H1 (cell line): Measurements from ENCODE around the gene ADAMTS20. TPM values are rescaled to one million over a fixed set of nuclear protein-coding genes. Genes with fewer than 3 reads are reported as not detected.

Experiments used
- CTCF ChIA-PET: fragments of 300-600 bp; sonication (Branson Sonifier 250); formaldehyde crosslinking; loops from one replicate; lab custom pipeline; 2021; ENCODE audit not compliant: partially characterized antibody; lab: Charles Lee
- POLR2A ChIA-PET: fragments of 300-600 bp; sonication (Branson Sonifier 250); formaldehyde crosslinking; loops from one replicate; lab custom pipeline; 2021; ENCODE audit warnings: inconsistent platforms; ENCODE audit not compliant: partially characterized antibody; lab: Charles Lee
- DNase-seq, 2 experiments: peaks; one replicate each; pipeline versions ENCODE4 v3.0.0 to v3.0.0-alpha.2; 2010 to 2022; ENCODE audit warnings: low spot score in 2 of 2, low read depth in 1 of 2, mixed read lengths in 1 of 2
- FAIRE-seq: peaks from 2 replicates; lab custom pipeline; 2011; peaks lifted over from hg19 to GRCh38; lab: Jason Lieb, UNC
- H2AFZ ChIP-seq: 2 replicates; pipeline ENCODE4 v1.8.1; 2012; ENCODE audit warnings: low read length, inconsistent platforms
- H2AK5ac ChIP-seq: 2 replicates; pipeline ENCODE4 v1.6.1; 2013; ENCODE audit warnings: low read depth, low read length
- H2BK120ac ChIP-seq: replicated peaks from 2 replicates; pipeline ENCODE3; 2013; ENCODE audit warnings: low read depth, low read length, inconsistent platforms
- H2BK12ac ChIP-seq: 2 replicates; pipeline ENCODE4 v1.6.1; 2013; ENCODE audit warnings: low read depth, low read length
- H2BK15ac ChIP-seq: 2 replicates; pipeline ENCODE4 v1.6.1; 2013; ENCODE audit warnings: low read length
- H2BK20ac ChIP-seq: 2 replicates; pipeline ENCODE4 v1.6.1; 2013; ENCODE audit warnings: low read length
- H2BK5ac ChIP-seq: 2 replicates; pipeline ENCODE4 v1.6.1; 2013; ENCODE audit warnings: low read depth, low read length
- H3K14ac ChIP-seq: 2 replicates; pipeline ENCODE4 v1.6.1; 2013; ENCODE audit warnings: inconsistent platforms; ENCODE audit not compliant: insufficient read length
- H3K18ac ChIP-seq: 2 replicates; pipeline ENCODE4 v1.6.1; 2013; ENCODE audit warnings: low read length; ENCODE audit errors: extremely low read depth
- H3K23ac ChIP-seq: 2 replicates; pipeline ENCODE4 v1.6.1; 2013; ENCODE audit warnings: inconsistent platforms; ENCODE audit not compliant: insufficient read length
- H3K23me2 ChIP-seq: 2 replicates; pipeline ENCODE4 v1.6.1; 2013; ENCODE audit warnings: low read depth, low read length
- H3K27ac ChIP-seq: 2 replicates; pipeline ENCODE4 v1.6.1; 2011; ENCODE audit warnings: low read depth, low read length, inconsistent platforms
- H3K27me3 ChIP-seq, 4 experiments: replicated peaks in 1 of 4; 1 replicate in 1 of 4; 2 replicates in 3 of 4; pipeline versions ENCODE4 v1.6.1 to v1.8.1; 2011 to 2013; ENCODE audit warnings: low read length in 3 of 4, mild to moderate bottlenecking in 3 of 4, inconsistent platforms in 2 of 4, mixed read lengths in 2 of 4, moderate library complexity in 1 of 4; ENCODE audit not compliant: control insufficient read depth in 3 of 4, insufficient read depth in 3 of 4; ENCODE audit errors: extremely low read depth in 1 of 4
- H3K36me3 ChIP-seq, 4 experiments: 2 replicates each; pipeline versions ENCODE4 v1.6.1 to v1.8.1; 2011 to 2013; ENCODE audit warnings: mild to moderate bottlenecking in 4 of 4, low read length in 3 of 4, moderate library complexity in 2 of 4, control low read depth in 1 of 4, inconsistent platforms in 1 of 4; ENCODE audit not compliant: insufficient read depth in 4 of 4, control insufficient read depth in 2 of 4
- H3K4ac ChIP-seq: replicated peaks from 2 replicates; pipeline ENCODE3; 2013; ENCODE audit warnings: low read length, low read depth, mixed read lengths, inconsistent platforms; ENCODE audit not compliant: insufficient read length
- H3K4me1 ChIP-seq, 4 experiments: replicated peaks in 1 of 4; 1 replicate in 1 of 4; 2 replicates in 3 of 4; pipeline versions ENCODE4 v1.6.1 to v1.8.1; 2011 to 2013; ENCODE audit warnings: low read length in 3 of 4, inconsistent platforms in 2 of 4, mixed read lengths in 1 of 4; ENCODE audit not compliant: insufficient read depth in 4 of 4, control insufficient read depth in 3 of 4
- H3K4me2 ChIP-seq, 2 experiments: 2 replicates each; pipeline versions ENCODE4 v1.6.1 to v1.8.1; 2011 to 2013; ENCODE audit warnings: low read depth in 2 of 2, low read length in 2 of 2, control low read depth in 1 of 2, inconsistent platforms in 1 of 2, mild to moderate bottlenecking in 1 of 2; ENCODE audit not compliant: insufficient read depth in 1 of 2
- H3K4me3 ChIP-seq, 4 experiments: fragments of 200-600, 300-600 bp in 1 of 4; sonication (generic), shearing (Covaris generic), sonication (Bioruptor Twin) in 1 of 4; 2 replicates each; pipeline versions ENCODE4 v1.5.1 to v1.8.1; 2011 to 2016; ENCODE audit warnings: low read length in 4 of 4, low read depth in 3 of 4, control low read depth in 2 of 4, inconsistent platforms in 2 of 4, mild to moderate bottlenecking in 2 of 4, mixed read lengths in 1 of 4, moderate library complexity in 1 of 4; ENCODE audit not compliant: insufficient read depth in 2 of 4; ENCODE audit errors: extremely low read depth in 1 of 4
- H3K56ac ChIP-seq: replicated peaks from 2 replicates; pipeline ENCODE3; 2013; ENCODE audit warnings: low read depth, mild to moderate bottlenecking, mixed read lengths, low read length, inconsistent platforms; ENCODE audit not compliant: insufficient read length
- H3K79me1 ChIP-seq: 2 replicates; pipeline ENCODE4 v1.6.1; 2013; ENCODE audit warnings: low read depth, low read length, control low read depth
- H3K79me2 ChIP-seq, 2 experiments: 2 replicates each; pipeline versions ENCODE4 v1.6.1 to v1.8.1; 2012 to 2013; ENCODE audit warnings: low read length in 2 of 2, mild to moderate bottlenecking in 2 of 2, inconsistent platforms in 1 of 2; ENCODE audit not compliant: insufficient read depth in 2 of 2, control insufficient read depth in 1 of 2
- H3K9ac ChIP-seq, 4 experiments: replicated peaks in 1 of 4; 1 replicate in 1 of 4; 2 replicates in 3 of 4; pipeline versions ENCODE4 v1.6.1 to v1.8.1; 2011 to 2013; ENCODE audit warnings: low read depth in 3 of 4, low read length in 3 of 4, control low read depth in 2 of 4, mild to moderate bottlenecking in 2 of 4, moderate library complexity in 2 of 4, inconsistent platforms in 1 of 4; ENCODE audit errors: extremely low read depth in 1 of 4
- H3K9me3 ChIP-seq, 2 experiments: 2 replicates each; pipeline versions ENCODE4 v1.6.1 to v1.8.1; 2012 to 2013; ENCODE audit warnings: mild to moderate bottlenecking in 2 of 2, moderate library complexity in 2 of 2, control low read depth in 1 of 2, inconsistent platforms in 1 of 2, low read depth in 1 of 2, low read length in 1 of 2, mixed read lengths in 1 of 2; ENCODE audit not compliant: insufficient read depth in 2 of 2
- H4K20me1 ChIP-seq, 2 experiments: replicated peaks in 1 of 2; 2 replicates each; pipeline versions ENCODE3 to v1.8.1; 2011 to 2013; ENCODE audit warnings: inconsistent platforms in 2 of 2, low read length in 2 of 2, mild to moderate bottlenecking in 1 of 2; ENCODE audit not compliant: insufficient read depth in 2 of 2, control insufficient read depth in 1 of 2
- H4K5ac ChIP-seq: 2 replicates; pipeline ENCODE4 v1.6.1; 2013; ENCODE audit warnings: low read length, low read depth, mixed read lengths, inconsistent platforms; ENCODE audit not compliant: insufficient read length
- H4K8ac ChIP-seq: 2 replicates; pipeline ENCODE4 v1.8.0; 2013; ENCODE audit warnings: mild to moderate bottlenecking, moderate library complexity, low read length, inconsistent platforms; ENCODE audit not compliant: insufficient read depth; ENCODE audit errors: extremely low read depth
- H4K91ac ChIP-seq: replicated peaks from 2 replicates; pipeline ENCODE3; 2013; ENCODE audit warnings: low read length, mixed read lengths, inconsistent platforms; ENCODE audit not compliant: insufficient read length
- BACH1 ChIP-seq: IDR thresholded peaks from 2 replicates; pipeline ENCODE4 v1.6.1; 2012; ENCODE audit warnings: low read length, improper control_type of control experiment
- BCL11A ChIP-seq, 2 experiments: IDR thresholded peaks; one replicate each; pipeline ENCODE4 v1.6.1; 2011; ENCODE audit warnings: low read depth in 2 of 2, low read length in 2 of 2, mild to moderate bottlenecking in 2 of 2
- BRCA1 ChIP-seq: IDR thresholded peaks from 2 replicates; pipeline ENCODE4 v1.6.1; 2012; ENCODE audit warnings: low read depth, low read length, improper control_type of control experiment
- CHD2 ChIP-seq: IDR thresholded peaks from 2 replicates; pipeline ENCODE4 v1.6.1; 2012; ENCODE audit warnings: low read length, improper control_type of control experiment
- CTCF ChIP-seq, 3 experiments: IDR thresholded peaks; 1 replicate in 2 of 3; 2 replicates in 1 of 3; pipeline versions ENCODE4 v1.5.1 to v1.6.1; 2011; ENCODE audit warnings: low read length in 3 of 3, mild to moderate bottlenecking in 3 of 3, inconsistent platforms in 2 of 3, low read depth in 1 of 3, moderate library complexity in 1 of 3; ENCODE audit not compliant: insufficient read depth in 1 of 3; ENCODE audit errors: control extremely low read depth in 1 of 3
- FOSL1 ChIP-seq: IDR thresholded peaks from 2 replicates; pipeline ENCODE4 v1.6.1; 2011; ENCODE audit warnings: mild to moderate bottlenecking, low read depth, low read length, moderate library complexity; ENCODE audit not compliant: insufficient read depth
- JUND ChIP-seq: IDR thresholded peaks from 2 replicates; pipeline ENCODE4 v1.6.1; 2011; ENCODE audit warnings: mild to moderate bottlenecking, improper control_type of control experiment, low read length
- KDM4A ChIP-seq: IDR thresholded peaks from one replicate; pipeline ENCODE4 v1.7.1; 2012; ENCODE audit warnings: low read depth, mild to moderate bottlenecking, moderate library complexity, low read length, inconsistent platforms; ENCODE audit not compliant: severe bottlenecking
- SP4 ChIP-seq: IDR thresholded peaks from 2 replicates; pipeline ENCODE4 v1.6.1; 2012; ENCODE audit warnings: low read length, inconsistent platforms
- SRF ChIP-seq: IDR thresholded peaks from 2 replicates; pipeline ENCODE4 v1.6.1; 2011; ENCODE audit warnings: mild to moderate bottlenecking, low read depth, low read length, moderate library complexity
- TBP ChIP-seq: IDR thresholded peaks from 2 replicates; pipeline ENCODE4 v1.6.1; 2011; ENCODE audit warnings: low read depth, low read length, improper control_type of control experiment
- USF2 ChIP-seq: IDR thresholded peaks from 2 replicates; pipeline ENCODE4 v1.6.1; 2011; ENCODE audit warnings: low read length, improper control_type of control experiment
- WGBS, 2 experiments: shearing (Covaris generic) in 1 of 2; methylation state at CpG; one replicate each; pipeline versions ENCODE4 v1.1.6 to v1.1.7; 2013 to 2015; ENCODE audit warnings: low lambda C conversion rate in 2 of 2, mixed read lengths in 2 of 2, inconsistent platforms in 1 of 2, low coverage in 1 of 2, missing lambda C conversion rate in 1 of 2; ENCODE audit not compliant: insufficient replicate concordance in 2 of 2, insufficient coverage in 1 of 2, insufficient read length in 1 of 2; ENCODE audit errors: extremely low coverage in 1 of 2, missing lambda C conversion rate in 1 of 2; 5-methylcytosine and 5-hydroxymethylcytosine counted together
- polyA plus RNA-seq, 7 experiments: library from polyadenylated mRNA; depleted of rRNA in 3 of 7; stranded (reverse) in 5 of 7; unstranded in 2 of 7; fragments of >200 nt in 5 of 7; fragments of 200-250 nt in 2 of 7; gene quantifications; 1 replicate in 5 of 7; 2 replicates in 1 of 7; 4 replicates in 1 of 7; pipeline versions ENCODE4 v1.2.1 to v1.2.3, GENCODE V29; 2011 to 2013; ENCODE audit warnings: missing spikeins in 2 of 7, mixed read lengths in 2 of 7
- total RNA-seq: library from RNA; stranded (reverse); fragmentation: NEBNext Ultra II Directional; extraction: Animal tissue kit (Norgen Biotek cat#: 25700); gene quantifications from 2 replicates; pipeline ENCODE4 v1.2.1, GENCODE V29; 2021

The ADAMTS20 gene
- total and polyA plus RNA-seq, 2 of the 8 experiments (the other 6 are each of a cell fraction or from before 2014, with no cell fraction given), result 2.9 to 5.1 TPM

- no peak overlapping the region for H2AK5ac ChIP-seq
- H2BK5ac ChIP-seq, result no peak overlapping the region
- H2BK12ac ChIP-seq, result no peak overlapping the region
- POLR2A ChIA-PET, result no interaction called here
- H3K27ac ChIP-seq, result no peak overlapping the region
- H3K4me1 ChIP-seq, result no peaks in the 10 kb centered on the region
- H3K4me2 ChIP-seq, result no peak overlapping the region
- H3K4ac ChIP-seq, result no peak overlapping the region
- no peak overlapping the region for H2BK120ac ChIP-seq
- H4K91ac ChIP-seq, result no peak overlapping the region
- no peaks in the 10 kb centered on the region for H3K9me3 ChIP-seq
- H3K79me1 ChIP-seq, result no peaks in the 10 kb centered on the region
- no peaks in the 10 kb centered on the region for H4K20me1 ChIP-seq
- DNase-seq (no peak), FAIRE-seq (no peak)
- no peaks in the 10 kb centered on the region; a peak in 1 of 8 replicates for H3K36me3 ChIP-seq
- H3K9ac ChIP-seq, result no peak overlapping the region
- WGBS, 2 experiments, result 91% methylated on average over 3 of the region's 3 CpGs; no CpG with 5 or more reads in 1 of the 2 experiments
- H3K23ac ChIP-seq, result no peak overlapping the region
- no peak overlapping the region for H2BK15ac ChIP-seq
- H3K14ac ChIP-seq, result no peak overlapping the region
- CTCF ChIA-PET, result interaction anchor here (2.1 kb wide), 1 partner anchor 19 kb away, joined by 9 read pairs; no protein-coding TSS in a partner anchor
- no peaks in the 10 kb centered on the region for H3K23me2 ChIP-seq
- no peaks in the 10 kb centered on the region for H3K79me2 ChIP-seq
- H3K4me3 ChIP-seq, result no peak overlapping the region
- H2AFZ ChIP-seq, result no peak overlapping the region
- H3K27me3 ChIP-seq, result no peaks in the 10 kb centered on the region
- H2BK20ac ChIP-seq, result no peak overlapping the region
- H4K8ac ChIP-seq, result no peak overlapping the region
- no peak overlapping the region for H4K5ac ChIP-seq
- no peak overlapping the region for H3K56ac ChIP-seq
- H3K18ac ChIP-seq, result no peak overlapping the region
- no peak for TF ChIP-seq JUND
- no peak for TF ChIP-seq CTCF (IDR thresholded peaks at IDR 0.05; ENCODE audit: control extremely low read depth in 1 of 3, insufficient read depth in 1 of 3, low read depth in 1 of 3, low read length in 3 of 3)
- no peak for TF ChIP-seq BCL11A (IDR thresholded peaks at IDR 0.05; ENCODE audit: low read depth in 2 of 2, low read length in 2 of 2)
- TF ChIP-seq SRF, result no peak
- no peak for TF ChIP-seq FOSL1
- TF ChIP-seq CHD2, result no peak
- TF ChIP-seq BRCA1, result no peak
- TF ChIP-seq KDM4A, result no peak
- no peak for TF ChIP-seq SP4
- no peak for TF ChIP-seq BACH1
- TF ChIP-seq TBP, result no peak
- no peak for TF ChIP-seq USF2
Measured at GRCh38 chr12:43462741-43463140, 89.3 kb downstream of the ADAMTS20 start.
